IPS-15b (cell line): ENCODE measurements around the gene TMEM236.

Source experiments
- H3K27me3 ChIP-seq: one replicate; pipeline ENCODE4 v1.6.1; 2013; ENCODE audit warnings: low read length; ENCODE audit not compliant: control insufficient read depth, insufficient read depth
- H3K36me3 ChIP-seq: one replicate; pipeline ENCODE4 v1.6.1; 2013; ENCODE audit warnings: low read length; ENCODE audit not compliant: control insufficient read depth, insufficient read depth
- H3K4me1 ChIP-seq: one replicate; pipeline ENCODE4 v1.6.1; 2013; ENCODE audit warnings: mild to moderate bottlenecking, low read length; ENCODE audit not compliant: control insufficient read depth, insufficient read depth
- H3K4me3 ChIP-seq: one replicate; pipeline ENCODE4 v1.5.1; 2013; ENCODE audit warnings: low read depth, low read length
- H3K9ac ChIP-seq: one replicate; pipeline ENCODE4 v1.6.1; 2013; ENCODE audit warnings: low read depth, mild to moderate bottlenecking, low read length
- H3K9me3 ChIP-seq: one replicate; pipeline ENCODE4 v1.6.1; 2013; ENCODE audit warnings: mild to moderate bottlenecking, low read length; ENCODE audit not compliant: control insufficient read depth, insufficient read depth

TMEM236 gene

GRCh38 chr10:17792991-17793390 is 41.0 kb downstream of the TMEM236 start:
- no peak overlapping the region for H3K4me3 ChIP-seq
- no peaks in the 10 kb centered on the region for H3K27me3 ChIP-seq
- H3K4me1 ChIP-seq: no peaks in the 10 kb centered on the region
- H3K36me3 ChIP-seq: no peaks in the 10 kb centered on the region
- no peaks in the 10 kb centered on the region for H3K9me3 ChIP-seq
- H3K9ac ChIP-seq: no peak overlapping the region

- Histone ChIP-seq H3K9me3 (no peaks in the 10 kb centered on the region), H3K36me3 (no peaks in the 10 kb centered on the region), H3K4me3 (no peak overlapping the region), H3K9ac (no peak overlapping the region), H3K4me1 (no peaks in the 10 kb centered on the region), H3K27me3 (no peaks in the 10 kb centered on the region)
Measured at GRCh38 chr10:17793823-17794644, 42.0 kb downstream of the TMEM236 start.

GRCh38 chr10:17795083-17795482 is 43.1 kb downstream of the TMEM236 start:
- Histone ChIP-seq H3K9ac (no peak overlapping the region), H3K4me1 (no peaks in the 10 kb centered on the region), H3K4me3 (no peak overlapping the region), H3K9me3 (no peaks in the 10 kb centered on the region), H3K27me3 (no peaks in the 10 kb centered on the region), H3K36me3 (no peaks in the 10 kb centered on the region)

- Histone ChIP-seq H3K27me3 (no peaks in the 10 kb centered on the region), H3K36me3 (no peaks in the 10 kb centered on the region), H3K9ac (no peak overlapping the region), H3K4me1 (no peaks in the 10 kb centered on the region), H3K9me3 (no peaks in the 10 kb centered on the region), H3K4me3 (no peak overlapping the region)
Measured at GRCh38 chr10:17795813-17796594, 44.0 kb downstream of the TMEM236 start.

GRCh38 chr10:17801507-17801906 is 49.5 kb downstream of the TMEM236 start:
- Histone ChIP-seq H3K9me3 (no peaks in the 10 kb centered on the region), H3K9ac (no peak overlapping the region), H3K4me3 (no peak overlapping the region), H3K4me1 (no peaks in the 10 kb centered on the region), H3K36me3 (no peaks in the 10 kb centered on the region), H3K27me3 (no peaks in the 10 kb centered on the region)

GRCh38 chr10:17802350-17802749 is 50.3 kb downstream of the TMEM236 start:
- no peaks in the 10 kb centered on the region for H3K36me3 ChIP-seq
- no peak overlapping the region for H3K4me3 ChIP-seq
- H3K4me1 ChIP-seq: no peaks in the 10 kb centered on the region
- H3K27me3 ChIP-seq: no peaks in the 10 kb centered on the region
- no peak overlapping the region for H3K9ac ChIP-seq
- no peaks in the 10 kb centered on the region for H3K9me3 ChIP-seq

- Histone ChIP-seq H3K36me3 (no peaks in the 10 kb centered on the region), H3K9ac (no peak overlapping the region), H3K4me1 (no peaks in the 10 kb centered on the region), H3K27me3 (no peaks in the 10 kb centered on the region), H3K9me3 (no peaks in the 10 kb centered on the region), H3K4me3 (no peak overlapping the region)
Measured at GRCh38 chr10:17802976-17803375, 51.0 kb downstream of the TMEM236 start.

- Histone ChIP-seq H3K27me3 (peaks cover 2% of the 10 kb centered on the region), H3K9ac (no peak overlapping the region), H3K4me1 (no peaks in the 10 kb centered on the region), H3K4me3 (no peak overlapping the region), H3K9me3 (no peaks in the 10 kb centered on the region), H3K36me3 (no peaks in the 10 kb centered on the region)
Measured at GRCh38 chr10:17805330-17805729, 53.3 kb downstream of the TMEM236 start.

GRCh38 chr10:17805921-17806577 is 54.0 kb downstream of the TMEM236 start:
- Histone ChIP-seq H3K27me3 (peaks cover 2% of the 10 kb centered on the region), H3K4me1 (no peaks in the 10 kb centered on the region), H3K9ac (no peak overlapping the region), H3K4me3 (no peak overlapping the region), H3K36me3 (no peaks in the 10 kb centered on the region), H3K9me3 (no peaks in the 10 kb centered on the region)

- Histone ChIP-seq H3K9ac (no peak within 1 kb of the TSS), H3K27me3 (peaks cover 2% of the 10 kb centered on the region), H3K4me3 (no peak within 1 kb of the TSS), H3K36me3 (no peaks in the 10 kb centered on the region), H3K4me1 (no peaks in the 10 kb centered on the region), H3K9me3 (no peaks in the 10 kb centered on the region)
Measured at GRCh38 chr10:17808971-17809841, 57.2 kb downstream of the TMEM236 start, which contains the start of gene MRC1. Gene MRC1, plus strand, starts transcription at chr10:17809348. Its CDS starts 118 bp downstream, at chr10:17809466.
